ENCODE results near the gene MSH5. TPM values are rescaled to one million over a fixed set of nuclear protein-coding genes. Genes with fewer than 3 reads are reported as not detected.

MSH5 gene
- polyA plus RNA-seq, 2 of the 4 experiments (the other 2 are of a cell fraction) = 17.4 to 36.5 TPM

DNA sequence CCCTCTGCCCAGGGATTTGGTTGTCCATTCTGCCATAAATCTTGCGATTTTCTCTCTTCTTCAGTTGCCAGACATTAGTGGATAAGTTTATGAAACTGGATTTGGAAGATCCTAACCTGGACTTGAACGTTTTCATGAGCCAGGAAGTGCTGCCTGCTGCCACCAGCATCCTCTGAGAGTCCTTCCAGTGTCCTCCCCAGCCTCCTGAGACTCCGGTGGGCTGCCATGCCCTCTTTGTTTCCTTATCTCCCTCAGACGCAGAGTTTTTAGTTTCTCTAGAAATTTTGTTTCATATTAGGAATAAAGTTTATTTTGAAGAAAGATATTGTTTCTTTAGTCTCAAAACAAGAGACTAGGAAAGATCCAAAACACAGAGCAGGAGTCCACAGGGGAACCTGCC, 22.6 kb downstream of the MSH5 start, which contains the start of gene SAPCD1:
TSS of gene SAPCD1 (plus strand) at position 301 of the 400 bp plus-strand sequence. CDS start 399 bp downstream, outside the sequence.
- DNase-seq (ENCODE audit: low read depth in 1 of 2, low spot score in 1 of 2) = no peak
- ChIA-PET CTCF (no interaction called here), POLR2A (no interaction called here)
- H3K27ac ChIP-seq = no peak within 1 kb of the TSS
- no peak for ATAC-seq
- no peaks in the 10 kb centered on the region for H3K4me1 ChIP-seq
- no peak for FAIRE-seq
- no peak within 1 kb of the TSS for H3K4me3 ChIP-seq
- H3K4me2 ChIP-seq = no peak within 1 kb of the TSS
- no peaks in the 10 kb centered on the region for H3K9me3 ChIP-seq
- WGBS (ENCODE audit: missing lambda C conversion rate) = 74% methylated on average over 4 of the region's 4 CpGs
- TF ChIP-seq CHD4 (IDR thresholded peaks at IDR 0.05; ENCODE audit: borderline replicate concordance) = no peak
- TF ChIP-seq RAD21 (conservative IDR thresholded peaks at IDR 0.05 in 1 of 2, IDR thresholded peaks at IDR 0.05 in 1 of 2) = no peak
- no peak for TF ChIP-seq ZNF302 (CRISPR knock-in tag; IDR thresholded peaks at IDR 0.05)
- no peak for TF ChIP-seq MAFK (IDR thresholded peaks at IDR 0.05; ENCODE audit: partially characterized antibody)
- TF ChIP-seq, protein P1, sequence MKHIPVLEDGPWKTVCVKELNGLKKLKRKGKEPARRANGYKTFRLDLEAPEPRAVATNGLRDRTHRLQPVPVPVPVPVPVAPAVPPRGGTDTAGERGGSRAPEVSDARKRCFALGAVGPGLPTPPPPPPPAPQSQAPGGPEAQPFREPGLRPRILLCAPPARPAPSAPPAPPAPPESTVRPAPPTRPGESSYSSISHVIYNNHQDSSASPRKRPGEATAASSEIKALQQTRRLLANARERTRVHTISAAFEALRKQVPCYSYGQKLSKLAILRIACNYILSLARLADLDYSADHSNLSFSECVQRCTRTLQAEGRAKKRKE (CRISPR knock-in tag; IDR thresholded peaks at IDR 0.05; ENCODE audit: low read depth) = no peak
- no peak for TF ChIP-seq HOXA7 (CRISPR knock-in tag; IDR thresholded peaks at IDR 0.05)
- TF ChIP-seq MYC (IDR thresholded peaks at IDR 0.05; ENCODE audit: borderline replicate concordance, low read length) = no peak
- TF ChIP-seq POLR2A (IDR thresholded peaks at IDR 0.05; ENCODE audit: low read length) = no peak
- no peak for TF ChIP-seq FOXS1 (CRISPR knock-in tag; IDR thresholded peaks at IDR 0.05)
- TF ChIP-seq CBX8 (IDR thresholded peaks at IDR 0.05) = no peak
- no peak for TF ChIP-seq NFE2L2 (conservative IDR thresholded peaks at IDR 0.05; ENCODE audit: low read length)
- TF ChIP-seq KDM5A (IDR thresholded peaks at IDR 0.05) = no peak
- TF ChIP-seq CBX2 (IDR thresholded peaks at IDR 0.05; ENCODE audit: borderline replicate concordance, low read depth) = no peak
- no peak for TF ChIP-seq EHF (CRISPR knock-in tag; IDR thresholded peaks at IDR 0.05)
- no peak for TF ChIP-seq CEBPB (IDR thresholded peaks at IDR 0.05)
- TF ChIP-seq HOXB5 (CRISPR knock-in tag; IDR thresholded peaks at IDR 0.05) = no peak

DNA sequence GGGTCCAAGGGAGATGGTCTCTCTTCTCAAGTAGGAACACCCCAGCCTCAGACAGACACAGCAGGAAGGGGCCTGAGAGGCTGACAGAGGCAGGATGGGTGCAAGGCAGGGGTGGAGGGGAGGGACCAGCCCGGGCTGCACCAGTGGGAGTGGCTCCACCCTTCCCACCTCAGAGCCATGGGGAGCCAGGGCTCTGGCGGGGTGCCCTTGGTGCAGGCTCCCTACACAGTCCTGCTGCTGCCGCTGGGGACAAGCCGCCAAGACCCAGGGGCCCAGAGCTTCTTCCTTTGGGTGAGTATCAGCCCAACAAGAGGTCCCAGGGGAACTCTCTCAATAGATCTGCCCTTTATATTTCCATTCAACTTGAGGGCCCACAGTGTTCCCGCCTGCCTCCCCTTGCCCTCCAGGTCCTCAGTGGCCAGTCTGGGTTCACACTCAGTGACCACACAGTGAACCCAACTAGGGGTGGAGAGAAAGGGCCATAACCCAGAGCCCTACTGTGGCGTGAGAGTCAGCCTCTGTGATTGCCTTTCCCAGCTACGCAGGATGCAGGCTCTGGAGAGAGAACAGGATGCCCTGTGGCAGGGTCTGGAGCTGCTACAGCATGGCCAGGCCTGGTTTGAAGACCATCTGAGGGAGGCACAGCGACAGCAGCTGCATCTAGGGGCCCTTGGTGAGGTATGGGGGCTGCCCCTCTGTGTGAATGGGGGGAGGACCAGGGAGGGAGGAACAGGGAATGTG, 23.2 kb downstream of the MSH5 start:
- ATAC-seq = no peak; a peak in 1 of 6 replicates
- CTCF ChIA-PET = no interaction called here
- H3K4me2 ChIP-seq = no peak overlapping the region

DNA sequence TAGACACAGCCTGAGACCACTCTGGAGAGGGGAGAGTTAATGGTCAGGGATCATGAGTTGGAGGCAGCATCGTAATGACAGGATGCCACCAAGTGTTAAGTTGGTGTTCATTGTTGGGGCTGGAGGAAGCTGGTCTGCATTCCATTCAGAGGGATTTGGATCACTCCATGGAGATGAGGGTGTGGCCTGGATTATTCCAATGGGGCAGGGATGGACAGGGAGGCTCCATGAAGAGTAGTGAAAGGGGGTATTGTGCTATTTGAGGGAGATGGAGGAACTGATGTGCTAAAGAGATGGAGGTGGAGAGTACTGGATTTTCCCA, 23.8 kb downstream of the MSH5 start:
- WGBS (ENCODE audit: missing lambda C conversion rate) = 57% methylated on average over 1 of the region's 1 CpG
- Histone ChIP-seq H3K4me3 (no peak overlapping the region), H3K27ac (no peak overlapping the region), H3K4me1 (no peaks in the 10 kb centered on the region), H3K4me2 (no peak overlapping the region), H3K9me3 (no peaks in the 10 kb centered on the region)
- ChIA-PET CTCF (no interaction called here), POLR2A (no interaction called here)
- no peak for FAIRE-seq
- peak in 1 of 2 experiments; percentile 19 for DNase-seq (ENCODE audit: low read depth in 1 of 2, low spot score in 1 of 2)
- peak; percentile 39 to 46; a peak in 3 of 6 replicates for ATAC-seq
- TF ChIP-seq RNF2 (IDR thresholded peaks at IDR 0.05; ENCODE audit: borderline replicate concordance, low read depth) (no peak), ESRRA (IDR thresholded peaks at IDR 0.05; ENCODE audit: borderline replicate concordance, low read length) (no peak), ZNF302 (CRISPR knock-in tag; IDR thresholded peaks at IDR 0.05) (no peak)

More for the DNA sequence above, 23.2 kb downstream of the MSH5 start:
- no peak for TF ChIP-seq KDM5A (IDR thresholded peaks at IDR 0.05)
- Histone ChIP-seq H3K27ac (no peak overlapping the region), H3K9me3 (no peaks in the 10 kb centered on the region), H3K4me3 (no peak overlapping the region), H3K4me1 (no peaks in the 10 kb centered on the region)
- DNase-seq (ENCODE audit: low read depth in 1 of 2, low spot score in 1 of 2) (no peak), FAIRE-seq (no peak)
- 71% methylated on average over 3 of the region's 8 CpGs for WGBS (ENCODE audit: missing lambda C conversion rate)
- POLR2A ChIA-PET = no interaction called here

DNA sequence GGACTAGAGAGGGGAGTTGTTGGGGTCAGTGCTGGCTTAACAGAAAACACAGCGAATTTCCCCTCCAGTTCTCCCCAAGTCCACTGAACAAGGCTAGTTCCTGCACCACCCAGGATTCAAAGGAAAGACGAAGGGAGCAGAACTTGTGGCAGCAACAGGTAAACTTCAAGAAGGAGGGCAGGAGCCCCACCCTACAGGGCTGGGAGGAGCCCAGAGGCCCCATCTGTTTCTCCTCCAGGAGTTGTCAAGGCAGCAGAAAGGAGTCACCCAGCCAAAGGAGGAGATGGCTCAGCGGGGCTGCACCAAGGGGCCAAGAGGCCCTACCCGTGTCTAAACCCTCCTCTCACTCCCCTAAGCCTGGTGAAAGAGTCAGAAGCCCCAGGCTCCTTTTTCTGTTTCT, 24.4 kb downstream of the MSH5 start:
- TF ChIP-seq MAFK (IDR thresholded peaks at IDR 0.05; ENCODE audit: partially characterized antibody) = no peak
- TF ChIP-seq, protein P2, sequence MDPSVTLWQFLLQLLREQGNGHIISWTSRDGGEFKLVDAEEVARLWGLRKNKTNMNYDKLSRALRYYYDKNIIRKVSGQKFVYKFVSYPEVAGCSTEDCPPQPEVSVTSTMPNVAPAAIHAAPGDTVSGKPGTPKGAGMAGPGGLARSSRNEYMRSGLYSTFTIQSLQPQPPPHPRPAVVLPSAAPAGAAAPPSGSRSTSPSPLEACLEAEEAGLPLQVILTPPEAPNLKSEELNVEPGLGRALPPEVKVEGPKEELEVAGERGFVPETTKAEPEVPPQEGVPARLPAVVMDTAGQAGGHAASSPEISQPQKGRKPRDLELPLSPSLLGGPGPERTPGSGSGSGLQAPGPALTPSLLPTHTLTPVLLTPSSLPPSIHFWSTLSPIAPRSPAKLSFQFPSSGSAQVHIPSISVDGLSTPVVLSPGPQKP (IDR thresholded peaks at IDR 0.05; ENCODE audit: low read depth, low read length) = no peak
- no peak for TF ChIP-seq ESRRA (IDR thresholded peaks at IDR 0.05; ENCODE audit: borderline replicate concordance, low read length)
- no peak for TF ChIP-seq MYC (IDR thresholded peaks at IDR 0.05; ENCODE audit: borderline replicate concordance, low read length)
- TF ChIP-seq, protein P3, sequence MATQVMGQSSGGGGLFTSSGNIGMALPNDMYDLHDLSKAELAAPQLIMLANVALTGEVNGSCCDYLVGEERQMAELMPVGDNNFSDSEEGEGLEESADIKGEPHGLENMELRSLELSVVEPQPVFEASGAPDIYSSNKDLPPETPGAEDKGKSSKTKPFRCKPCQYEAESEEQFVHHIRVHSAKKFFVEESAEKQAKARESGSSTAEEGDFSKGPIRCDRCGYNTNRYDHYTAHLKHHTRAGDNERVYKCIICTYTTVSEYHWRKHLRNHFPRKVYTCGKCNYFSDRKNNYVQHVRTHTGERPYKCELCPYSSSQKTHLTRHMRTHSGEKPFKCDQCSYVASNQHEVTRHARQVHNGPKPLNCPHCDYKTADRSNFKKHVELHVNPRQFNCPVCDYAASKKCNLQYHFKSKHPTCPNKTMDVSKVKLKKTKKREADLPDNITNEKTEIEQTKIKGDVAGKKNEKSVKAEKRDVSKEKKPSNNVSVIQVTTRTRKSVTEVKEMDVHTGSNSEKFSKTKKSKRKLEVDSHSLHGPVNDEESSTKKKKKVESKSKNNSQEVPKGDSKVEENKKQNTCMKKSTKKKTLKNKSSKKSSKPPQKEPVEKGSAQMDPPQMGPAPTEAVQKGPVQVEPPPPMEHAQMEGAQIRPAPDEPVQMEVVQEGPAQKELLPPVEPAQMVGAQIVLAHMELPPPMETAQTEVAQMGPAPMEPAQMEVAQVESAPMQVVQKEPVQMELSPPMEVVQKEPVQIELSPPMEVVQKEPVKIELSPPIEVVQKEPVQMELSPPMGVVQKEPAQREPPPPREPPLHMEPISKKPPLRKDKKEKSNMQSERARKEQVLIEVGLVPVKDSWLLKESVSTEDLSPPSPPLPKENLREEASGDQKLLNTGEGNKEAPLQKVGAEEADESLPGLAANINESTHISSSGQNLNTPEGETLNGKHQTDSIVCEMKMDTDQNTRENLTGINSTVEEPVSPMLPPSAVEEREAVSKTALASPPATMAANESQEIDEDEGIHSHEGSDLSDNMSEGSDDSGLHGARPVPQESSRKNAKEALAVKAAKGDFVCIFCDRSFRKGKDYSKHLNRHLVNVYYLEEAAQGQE (IDR thresholded peaks at IDR 0.05) = no peak
- TF ChIP-seq CHD2 (IDR thresholded peaks at IDR 0.05; ENCODE audit: low read length, partially characterized antibody) = no peak
- no peak for TF ChIP-seq CEBPB (IDR thresholded peaks at IDR 0.05)
- TF ChIP-seq, protein P4, sequence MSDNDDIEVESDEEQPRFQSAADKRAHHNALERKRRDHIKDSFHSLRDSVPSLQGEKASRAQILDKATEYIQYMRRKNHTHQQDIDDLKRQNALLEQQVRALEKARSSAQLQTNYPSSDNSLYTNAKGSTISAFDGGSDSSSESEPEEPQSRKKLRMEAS (IDR thresholded peaks at IDR 0.05) = no peak
- TF ChIP-seq, protein P5, sequence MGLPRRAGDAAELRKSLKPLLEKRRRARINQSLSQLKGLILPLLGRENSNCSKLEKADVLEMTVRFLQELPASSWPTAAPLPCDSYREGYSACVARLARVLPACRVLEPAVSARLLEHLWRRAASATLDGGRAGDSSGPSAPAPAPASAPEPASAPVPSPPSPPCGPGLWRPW (IDR thresholded peaks at IDR 0.05) = no peak
- TF ChIP-seq CHD4 (IDR thresholded peaks at IDR 0.05; ENCODE audit: borderline replicate concordance) = no peak
- 94% methylated on average over 4 of the region's 4 CpGs for WGBS (ENCODE audit: missing lambda C conversion rate)

More for the DNA sequence above, 24.4 kb downstream of the MSH5 start:
- Histone ChIP-seq H3K9me3 (no peaks in the 10 kb centered on the region), H3K4me2 (no peak overlapping the region), H3K4me1 (no peaks in the 10 kb centered on the region), H3K27ac (no peak overlapping the region), H3K4me3 (no peak overlapping the region)
- DNase-seq (ENCODE audit: low read depth in 1 of 2, low spot score in 1 of 2) (no peak), FAIRE-seq (no peak), ATAC-seq (no peak)
- ChIA-PET POLR2A (no interaction called here), CTCF (no interaction called here)

Data from A549 (cell line).